Heart left ventricle (tissue), 16 donors: ENCODE measurements around the gene CCN5. TPM values are rescaled to one million over a fixed set of nuclear protein-coding genes. Genes with fewer than 3 reads are reported as not detected.

ENCODE experiments used
- ATAC-seq, 4 donors: fragments of 200-7000 bp; cut with Tn5 transposase; one replicate each; pipeline ENCODE4 v1.9.1; 2020 to 2022; ENCODE audit warnings: moderate library complexity in 4 of 4, mild to moderate bottlenecking in 3 of 4, moderate number of reproducible peaks in 1 of 4
- DNase-seq, 5 donors: peaks; one replicate each; pipeline ENCODE4 v3.0.0-alpha.2; 2020
- H3K27ac ChIP-seq, 12 donors: fragments of 200-600 bp; sonication (generic) in 4 of 12; one replicate each; pipeline versions ENCODE4 v1.5.0 to v1.8.0; 2016 to 2022; ENCODE audit warnings: mild to moderate bottlenecking in 2 of 12
- H3K27me3 ChIP-seq, 9 donors: fragments of 200-600 bp; sonication (generic) in 2 of 9; one replicate each; pipeline versions ENCODE4 v1.5.1 to v1.8.0; 2016 to 2022; ENCODE audit warnings: mild to moderate bottlenecking in 3 of 9
- H3K36me3 ChIP-seq, 9 donors: fragments of 200-600 bp; sonication (generic) in 2 of 9; one replicate each; pipeline versions ENCODE4 v1.5.0 to v1.8.0; 2018 to 2022; ENCODE audit warnings: mild to moderate bottlenecking in 2 of 9
- H3K4me1 ChIP-seq, 12 donors: fragments of 200-600 bp; sonication (generic) in 4 of 12; one replicate each; pipeline versions ENCODE4 v1.5.0 to v1.8.0; 2016 to 2022; ENCODE audit warnings: mild to moderate bottlenecking in 3 of 12
- H3K4me3 ChIP-seq, 12 donors: fragments of 200-600 bp; sonication (generic) in 4 of 12; one replicate each; pipeline versions ENCODE4 v1.5.0 to v1.8.0; 2017 to 2022; ENCODE audit warnings: mild to moderate bottlenecking in 9 of 12, moderate library complexity in 4 of 12
- H3K9me3 ChIP-seq, 12 donors: fragments of 200-600 bp; sonication (generic) in 4 of 12; one replicate each; pipeline versions ENCODE4 v1.5.0 to v1.8.0; 2016 to 2022; ENCODE audit warnings: mild to moderate bottlenecking in 1 of 12
- CTCF ChIP-seq, 12 donors: fragments of 200-600 bp; sonication (generic) in 4 of 12; IDR thresholded peaks; one replicate each; pipeline versions ENCODE4 v1.5.0 to v1.8.0; 2018 to 2022; ENCODE audit warnings: antibody characterized with exemption in 12 of 12, mild to moderate bottlenecking in 5 of 12
- POLR2A ChIP-seq, 2 donors: fragments of 450-650 bp; IDR thresholded peaks; one replicate each; pipeline ENCODE4 v1.6.1; 2017; ENCODE audit warnings: antibody characterized with exemption in 2 of 2, mild to moderate bottlenecking in 2 of 2, moderate library complexity in 2 of 2
- WGBS, 4 donors: extraction: QIAGEN DNeasy Blood & Tissue Kit in 2 of 4; methylation state at CpG; one replicate each; pipeline versions ENCODE4 v1.1.5 to v1.1.7; 2013 to 2018; 5-methylcytosine and 5-hydroxymethylcytosine counted together
- intact Hi-C, 10 donors: fragments of 100-400 bp; cut with DNase I; formaldehyde crosslinking; loops; one replicate each; pipeline versions ENCODE4 v1.11.1 to v1.14.2; 2022
- polyA plus RNA-seq, 2 donors: library from polyadenylated mRNA; stranded (reverse); fragments of 200-250 nt; gene quantifications; one replicate each; pipeline ENCODE4 v1.2.3, GENCODE V29; 2013
- total RNA-seq, 9 donors: library from RNA; depleted of rRNA in 2 of 9; stranded (reverse); fragments of >200 nt in 2 of 9; fragmentation: NEBNext Ultra II Directional in 3 of 9; extraction: Animal tissue kit (Norgen Biotek cat#: 25700) in 3 of 9; gene quantifications; one replicate each; pipeline versions ENCODE4 v1.1.0 to v1.2.4, GENCODE V29; 2016 to 2023
- donor health status: ischemic (EF 13 %, LVEDD 7.1; RV severe dilation, severe dysfunction).
- donor health status: healthy with polysubstance abuse.
- donor health status: DM: no; HTN: yes; CAD: no.
- donor health status: DM: no; HTN: no; CAD: no.
- donor health status: ischemic (EF 25% LVEDD 6.9; RV normal size, moderate dysfunction).
- donor health status: ischemic (EF 25% LVEDD 5.7; RV mildly dilated, moderate dysfunction).
- donor health status: healthy.
- donor health status: DM: yes; HTN: yes; CAD: no.
- donor health status: ischemic (EF 35%, LVEDD 5.7; RV mildly dilated, moderate dysfunction).
- donor health status: nonischemic (EF 11% LVEDD 7.7; RV severe dilation, severe dysfunction).
- donor health status: DM: yes; HTN: yes; CAD: no.
- donor health status: PGD.
- donor health status: ischemic (EF 29% LVEDD 5.4; RV normal size, mild dysfunction).
- donor health status: nonischemic (EF 23%, LVEDD 6.1; RV moderate dilation, normal function).

Gene CCN5
- total and polyA plus RNA-seq, 11 donors = 7.3 to 92.3 (median 28.7) TPM

GRCh38 chr20:44723798-44724362 lies 8.7 kb downstream of the CCN5 start:
- Histone ChIP-seq H3K4me3 (no peak overlapping the region), H3K27me3 (no peaks in the 10 kb centered on the region), H3K4me1 (peaks cover 0 to 21% (median 6%) of the 10 kb centered on the region in 12 donors), H3K27ac (no peak overlapping the region), H3K9me3 (no peaks in the 10 kb centered on the region), H3K36me3 (no peaks in the 10 kb centered on the region)
- intact Hi-C loops = no loop called here
- TF ChIP-seq POLR2A (IDR thresholded peaks at IDR 0.05) = no peak
- TF ChIP-seq CTCF (IDR thresholded peaks at IDR 0.05) = no peak
- ATAC-seq (no peak), DNase-seq (peak in 1 of 5 donors; percentile 46)
- 76 to 84% (median 82%) methylated on average over 9 of the region's 9 CpGs for WGBS, 4 donors

GRCh38 chr20:44724423-44725091 lies 9.4 kb downstream of the CCN5 start:
- ATAC-seq = no peak
- Histone ChIP-seq H3K27me3 (no peaks in the 10 kb centered on the region), H3K9me3 (no peaks in the 10 kb centered on the region), H3K4me3 (no peak overlapping the region), H3K4me1 (peaks cover 0 to 28% (median 9%) of the 10 kb centered on the region in 12 donors), H3K27ac (no peak overlapping the region), H3K36me3 (no peaks in the 10 kb centered on the region)
- intact Hi-C loops = no loop called here
- 47 to 70% (median 58%) methylated on average over 16 to 26 of the region's 26 CpGs for whole genome bisulfite sequencing, 4 donors
- TF ChIP-seq CTCF (IDR thresholded peaks at IDR 0.05) = no peak
- no peak for TF ChIP-seq POLR2A (IDR thresholded peaks at IDR 0.05)
- peak in 1 of 5 donors; percentile 59 for DNase-seq

GRCh38 chr20:44725837-44726236 lies 10.7 kb downstream of the CCN5 start:
- Histone ChIP-seq H3K27me3 (no peaks in the 10 kb centered on the region), H3K4me3 (no peak overlapping the region), H3K36me3 (no peaks in the 10 kb centered on the region), H3K4me1 (peaks cover 0 to 26% (median 9%) of the 10 kb centered on the region in 12 donors), H3K9me3 (no peaks in the 10 kb centered on the region), H3K27ac (no peak overlapping the region)
- DNase-seq = no peak
- no peak for TF ChIP-seq CTCF (IDR thresholded peaks at IDR 0.05)
- no peak for TF ChIP-seq POLR2A (IDR thresholded peaks at IDR 0.05)
- ATAC-seq = no peak
- intact Hi-C loops = no loop called here
- 72 to 86% (median 76%) methylated on average over 5 of the region's 5 CpGs for WGBS, 4 donors

GRCh38 chr20:44727039-44727438 lies 11.9 kb downstream of the CCN5 start:
- 83 to 92% (median 87%) methylated on average over 9 to 11 of the region's 11 CpGs for WGBS, 4 donors
- Histone ChIP-seq H3K36me3 (no peaks in the 10 kb centered on the region), H3K27ac (no peak overlapping the region), H3K27me3 (no peaks in the 10 kb centered on the region), H3K4me3 (no peak overlapping the region), H3K9me3 (no peaks in the 10 kb centered on the region), H3K4me1 (peaks cover 0 to 28% (median 9%) of the 10 kb centered on the region in 12 donors)
- TF ChIP-seq POLR2A (IDR thresholded peaks at IDR 0.05) = no peak
- intact Hi-C loops = no loop called here
- no peak for ATAC-seq
- DNase-seq = no peak
